CD4-positive, alpha-beta T cell treated with Interleukin-4 for 4 hours (primary cell): ENCODE results near the gene KCNIP4.

Experiments
- DNase-seq: peaks from one replicate; pipeline ENCODE4 v3.0.0-alpha.2; 2020

Gene KCNIP4

GRCh38 chr4:21753084-21753760 lies 195.3 kb downstream of the KCNIP4 start:
- no peak for DNase-seq

GRCh38 chr4:21752616-21753015 lies 196.0 kb downstream of the KCNIP4 start:
- no peak for DNase-seq

GRCh38 chr4:21749924-21750323 lies 198.6 kb downstream of the KCNIP4 start:
- no peak for DNase-seq

DNA sequence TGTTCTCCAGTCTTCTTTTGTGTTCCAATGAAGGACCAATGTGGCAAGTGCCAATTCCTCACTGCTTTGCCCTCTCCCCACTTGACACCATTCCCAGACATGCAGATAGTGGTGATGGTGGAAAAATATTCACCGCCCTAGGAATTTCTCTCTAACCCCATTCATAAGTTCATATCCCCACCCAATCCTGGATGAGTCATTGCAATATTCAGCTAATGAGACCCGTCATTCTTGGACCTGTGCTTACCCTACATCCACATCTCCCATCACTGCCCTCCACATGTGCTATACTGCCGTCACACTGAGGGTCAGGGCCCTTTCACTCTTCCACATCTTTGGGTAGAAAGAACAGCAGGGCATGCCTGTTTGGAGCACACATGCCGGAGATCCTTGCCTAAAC lies 199.2 kb downstream of the KCNIP4 start:
- DNase-seq = no peak

DNA sequence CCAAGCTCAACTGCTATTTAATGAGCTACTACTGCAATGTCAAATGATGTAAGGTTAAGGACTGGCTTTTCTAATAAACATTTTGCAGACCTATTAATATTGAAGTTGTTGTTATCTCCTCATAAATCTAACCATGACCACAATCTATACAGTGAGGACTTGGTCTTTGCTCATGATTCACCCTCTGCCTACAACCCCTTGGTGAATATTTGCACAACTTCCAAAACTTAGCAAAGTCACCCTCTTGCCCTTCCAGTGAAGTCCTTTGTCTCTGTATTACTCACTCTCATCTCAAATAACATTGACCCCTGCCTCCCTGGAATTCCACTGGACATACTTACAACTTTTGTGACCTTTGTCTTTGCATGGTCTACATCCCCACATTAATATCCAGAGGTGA lies 204.5 kb downstream of the KCNIP4 start:
- no peak for DNase-seq

- DNase-seq = no peak
Measured at GRCh38 chr4:21742326-21742725, 206.2 kb downstream of the KCNIP4 start.

DNA sequence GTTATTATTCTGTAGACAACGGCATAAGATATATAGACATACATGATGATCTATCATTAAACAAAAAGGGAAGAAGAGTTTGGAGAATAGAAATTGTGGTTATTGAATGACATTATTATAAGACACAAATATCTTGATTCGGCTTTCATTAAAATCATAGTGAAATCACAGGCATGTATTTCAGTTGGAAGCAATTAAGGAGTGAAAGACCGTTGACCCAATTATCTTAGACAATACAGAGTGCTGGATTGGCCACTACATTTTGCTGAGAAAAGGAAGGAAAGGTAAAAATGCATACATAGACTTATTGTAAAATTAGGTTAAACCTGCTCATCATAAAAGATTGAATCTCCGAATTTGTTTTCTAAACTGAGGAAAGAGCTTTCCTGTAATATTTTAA lies 209.8 kb downstream of the KCNIP4 start:
- no peak for DNase-seq

- DNase-seq = no peak
Measured at GRCh38 chr4:21735866-21736265, 212.7 kb downstream of the KCNIP4 start.

DNA sequence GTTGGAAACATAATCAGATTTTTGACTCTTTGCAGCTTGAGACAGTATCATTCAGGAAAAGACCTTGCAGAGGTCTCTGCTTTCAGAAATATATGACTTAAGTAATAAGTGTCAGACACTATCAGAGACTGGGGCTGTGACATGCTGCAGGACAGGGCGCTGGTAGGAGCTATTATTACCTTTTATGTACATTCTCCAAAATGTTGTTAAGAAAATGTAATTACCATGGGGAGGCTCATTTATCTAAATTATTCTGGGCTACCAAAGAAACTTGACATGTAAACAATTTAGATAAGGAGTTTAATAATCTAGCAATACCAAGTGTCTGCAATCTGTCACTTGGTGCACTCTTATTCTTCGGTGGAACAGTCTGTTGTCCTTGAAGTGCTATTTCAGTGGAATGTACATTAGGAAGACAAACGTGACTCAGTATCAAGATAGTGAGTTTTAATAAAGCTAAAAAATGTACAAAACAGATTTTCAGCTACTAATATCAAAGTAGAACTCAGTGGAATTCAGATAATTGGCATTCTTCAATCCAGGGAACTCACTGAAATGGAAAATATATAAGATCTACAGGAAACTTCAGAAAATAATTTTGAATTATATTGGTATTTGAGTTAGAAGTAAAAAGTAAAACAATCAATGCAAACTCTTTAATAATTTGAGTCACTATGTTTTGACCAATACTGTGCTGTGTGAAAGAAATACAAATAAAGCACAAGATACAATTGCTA lies 214.5 kb downstream of the KCNIP4 start:
- no peak for DNase-seq

DNA sequence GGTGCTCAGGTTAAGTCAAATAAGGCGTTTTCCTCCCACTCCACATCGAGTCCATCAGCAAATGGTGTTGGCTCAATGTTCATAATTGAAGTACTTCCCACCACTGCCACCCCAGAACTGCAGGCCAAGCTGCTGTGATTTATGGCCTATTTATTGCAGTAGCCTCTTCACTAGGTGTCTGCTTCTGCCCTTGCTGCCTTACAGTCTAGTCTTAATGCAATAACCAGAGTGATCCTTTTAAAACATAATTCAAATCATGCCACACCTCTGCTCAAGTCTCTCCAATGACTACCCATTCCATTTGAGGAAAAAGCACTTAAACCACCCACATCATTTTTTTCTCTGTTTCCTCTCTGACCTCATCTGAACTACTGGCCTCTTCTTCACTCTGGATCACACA lies 220.3 kb downstream of the KCNIP4 start:
- no peak for DNase-seq

- DNase-seq = no peak
Measured at GRCh38 chr4:21726255-21726815, 222.2 kb downstream of the KCNIP4 start.

GRCh38 chr4:21722157-21722839 lies 226.3 kb downstream of the KCNIP4 start:
- DNase-seq = no peak

DNA sequence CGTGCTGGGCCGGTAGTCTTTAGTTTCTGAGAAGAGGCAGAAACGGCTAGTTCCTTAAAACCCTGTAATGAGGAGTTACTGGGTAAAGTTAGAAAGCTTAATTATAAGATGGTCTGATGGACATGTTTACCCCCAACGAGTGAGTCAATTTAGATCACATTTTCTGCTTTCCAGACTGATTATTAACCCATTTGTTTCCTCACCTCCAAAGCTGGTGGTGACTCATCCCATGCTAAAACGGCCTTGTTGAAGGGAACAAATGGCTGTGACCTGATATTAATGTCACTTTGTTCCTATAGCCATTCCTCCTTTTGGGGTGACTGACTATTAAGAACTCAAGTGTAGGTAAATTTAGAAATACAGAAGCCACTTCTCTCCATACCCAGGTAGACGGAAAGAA lies 232.0 kb downstream of the KCNIP4 start:
- no peak for DNase-seq

DNA sequence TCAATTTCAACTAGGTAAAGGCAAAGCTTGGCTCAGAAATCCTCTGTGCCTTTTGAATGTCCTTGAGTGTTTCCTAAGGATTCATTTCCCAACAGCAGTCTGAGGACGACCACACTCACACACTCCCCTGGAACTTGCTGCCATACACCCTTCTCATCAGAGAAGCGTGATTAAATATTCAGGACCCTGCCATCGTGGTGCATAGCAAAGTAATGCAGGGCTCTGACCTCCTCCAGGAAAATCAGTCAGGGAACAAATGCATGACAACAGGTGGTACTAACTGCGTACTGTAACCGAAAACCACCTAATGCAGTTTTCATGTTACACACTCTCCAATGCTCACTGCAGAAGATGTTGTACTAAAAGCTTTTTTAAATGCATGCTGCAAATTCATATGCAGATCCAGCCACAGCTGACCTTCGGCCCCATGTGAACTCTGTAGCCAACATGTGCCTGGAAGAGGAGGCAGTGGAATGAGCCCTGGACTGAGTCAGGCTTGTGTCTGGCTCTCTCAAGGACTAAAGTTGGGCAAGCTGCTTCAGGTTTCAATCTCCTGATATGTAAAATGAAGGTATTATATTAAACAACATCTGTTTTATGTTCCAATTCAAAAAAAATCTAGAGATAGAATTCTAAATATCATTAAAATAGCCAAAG lies 238.3 kb downstream of the KCNIP4 start:
- DNase-seq = no peak

DNA sequence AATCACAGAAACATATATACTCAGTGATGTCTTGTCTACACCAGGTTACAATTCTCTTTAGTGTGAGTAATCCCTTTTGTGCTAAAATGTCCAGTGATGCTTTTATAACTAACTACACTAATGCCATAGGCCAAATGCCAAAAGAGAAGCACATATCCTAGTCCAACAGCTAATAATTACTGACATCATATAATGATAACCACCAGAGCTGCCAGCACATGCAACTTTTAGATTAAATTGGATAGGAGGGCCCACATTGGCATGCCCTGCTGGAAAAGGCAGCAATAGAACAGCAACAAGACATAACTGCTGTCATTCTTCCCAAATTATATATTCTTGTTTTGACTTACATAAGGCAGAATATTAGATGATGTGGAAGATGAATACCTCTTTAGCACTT lies 238.8 kb downstream of the KCNIP4 start:
- DNase-seq = no peak

DNA sequence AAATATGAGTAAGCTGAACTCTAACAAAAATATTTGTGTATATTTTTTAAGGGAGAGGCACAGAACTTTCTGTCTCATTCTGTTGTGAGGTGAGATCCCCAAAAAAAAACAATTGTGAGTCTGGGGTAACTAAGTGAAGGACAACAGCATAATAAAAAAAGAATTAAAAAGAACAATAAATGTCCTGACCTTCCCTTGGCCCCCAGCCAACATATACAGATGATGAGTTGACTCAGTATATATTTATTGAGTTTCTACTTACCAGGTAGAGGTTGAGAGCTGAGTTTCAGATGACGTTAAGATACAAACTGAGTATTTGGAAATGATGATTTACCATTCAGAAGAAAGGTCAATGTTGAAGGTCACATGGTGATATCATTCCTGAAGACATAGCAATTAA lies 239.5 kb downstream of the KCNIP4 start:
- DNase-seq = no peak

GRCh38 chr4:21699446-21699845 lies 249.1 kb downstream of the KCNIP4 start:
- no peak for DNase-seq

- no peak for DNase-seq
Measured at GRCh38 chr4:21697583-21697982, 251.0 kb downstream of the KCNIP4 start.

GRCh38 chr4:21695141-21695540 lies 253.4 kb downstream of the KCNIP4 start:
- no peak for DNase-seq

- DNase-seq = no peak
Measured at GRCh38 chr4:21692241-21692640, 256.3 kb downstream of the KCNIP4 start.

DNA sequence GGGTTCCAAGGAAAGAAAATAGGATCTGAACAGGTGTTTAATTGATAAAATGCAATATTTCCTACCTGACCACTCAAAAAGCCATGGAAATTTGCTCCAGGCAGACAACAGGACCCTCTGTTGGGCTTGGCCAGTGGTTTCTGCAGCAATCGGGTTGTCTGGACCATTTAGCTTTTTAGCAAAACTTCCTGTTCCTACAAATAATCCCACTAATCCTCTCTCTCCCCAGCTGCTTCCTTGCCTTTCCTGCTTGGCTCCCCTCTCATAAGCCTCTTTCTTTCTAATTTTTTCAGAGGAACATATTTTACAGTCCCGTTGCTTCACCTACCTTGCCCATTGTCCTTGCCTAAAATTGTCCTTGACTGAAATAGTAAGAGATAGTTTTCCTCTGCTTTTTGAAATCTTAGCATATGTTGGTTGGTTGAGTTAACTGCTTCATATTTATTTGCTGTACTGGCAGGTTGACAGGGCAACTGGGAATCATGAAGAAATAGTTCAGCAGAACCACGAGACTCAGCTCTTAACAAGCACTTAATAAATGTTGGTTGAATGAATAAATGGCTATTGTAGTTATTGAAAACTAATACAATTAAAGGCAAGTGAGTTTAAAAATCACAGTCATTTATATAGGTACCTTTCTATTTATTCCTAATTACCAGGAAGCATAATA lies 259.8 kb downstream of the KCNIP4 start:
- DNase-seq = no peak

GRCh38 chr4:21685911-21686310 lies 262.7 kb downstream of the KCNIP4 start:
- no peak for DNase-seq
